ENCODE measurements around the gene HGD. TPM values are rescaled to one million over a fixed set of nuclear protein-coding genes. Genes with fewer than 3 reads are reported as not detected.

The HGD gene
- total RNA-seq, 1 donor from 2014 or later: 0.39 TPM

GRCh38 chr3:120596116-120596852 lies 85.8 kb downstream of the HGD start, which contains the start of gene NDUFB4:
TSS of gene NDUFB4 (plus strand) at chr3:120596336. CDS start at chr3:120596360, 24 bp downstream.
- intact Hi-C loops (cut with micrococcal nuclease): loop anchor here (1.0 to 10.0 kb wide), 15 partner anchors 35 to 1919 kb away; partner anchors contain the start of genes B4GALT4, CFAP91, COX17 and EAF2

- intact Hi-C loops (cut with micrococcal nuclease): loop anchor here (1.0 to 10.0 kb wide), 15 partner anchors 34 to 1919 kb away; partner anchors contain the start of genes B4GALT4, CFAP91, COX17 and EAF2
Observed at GRCh38 chr3:120595788-120596115, 86.3 kb downstream of the HGD start.

- intact Hi-C loops (cut with micrococcal nuclease): no loop called here
Observed at GRCh38 chr3:120587332-120587975, 94.6 kb downstream of the HGD start.

Other genes starting within 250 kb of the HGD start
- 0.12 and 0.32 TPM in 2 replicates for gene FSTL1, start 231.2 kb downstream of the HGD start, total RNA-seq
- 117 and 121 TPM in 2 replicates for gene NDUFB4, start 85.9 kb downstream of the HGD start, total RNA-seq
- gene RABL3, start 60.3 kb upstream of the HGD start, total RNA-seq: 18.2 and 23.5 TPM in 2 replicates
- 29.0 and 30.2 TPM in 2 replicates for gene GTF2E1, start 60.5 kb upstream of the HGD start, total RNA-seq
- gene STXBP5L, start 226.0 kb upstream of the HGD start, total RNA-seq: not detected in 2 replicates